Astrocyte of the cerebellum (primary cell): ENCODE results near the gene GPR18.

Experiments
- DNase-seq: peaks from one replicate; pipeline ENCODE4 v3.0.0-alpha.2; 2011; ENCODE audit warnings: low read depth
- H3K4me3 ChIP-seq: 2 replicates; pipeline ENCODE4 v1.5.1; 2011; ENCODE audit warnings: mild to moderate bottlenecking, low read depth, low read length, moderate library complexity
- in situ Hi-C: cut with HindIII; loops from 2 replicates; pipeline ENCODE4 v1.10.0; 2017; ENCODE audit warnings: low sequenced_read_pairs
- TF ChIP-seq, protein P1 (sequence below): IDR thresholded peaks from 2 replicates; pipeline ENCODE4 v1.5.1; 2012; ENCODE audit warnings: low read length, low read depth, moderate library complexity, mild to moderate bottlenecking; ENCODE audit errors: missing control alignments

GPR18 gene, protein sequence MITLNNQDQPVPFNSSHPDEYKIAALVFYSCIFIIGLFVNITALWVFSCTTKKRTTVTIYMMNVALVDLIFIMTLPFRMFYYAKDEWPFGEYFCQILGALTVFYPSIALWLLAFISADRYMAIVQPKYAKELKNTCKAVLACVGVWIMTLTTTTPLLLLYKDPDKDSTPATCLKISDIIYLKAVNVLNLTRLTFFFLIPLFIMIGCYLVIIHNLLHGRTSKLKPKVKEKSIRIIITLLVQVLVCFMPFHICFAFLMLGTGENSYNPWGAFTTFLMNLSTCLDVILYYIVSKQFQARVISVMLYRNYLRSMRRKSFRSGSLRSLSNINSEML

DNA sequence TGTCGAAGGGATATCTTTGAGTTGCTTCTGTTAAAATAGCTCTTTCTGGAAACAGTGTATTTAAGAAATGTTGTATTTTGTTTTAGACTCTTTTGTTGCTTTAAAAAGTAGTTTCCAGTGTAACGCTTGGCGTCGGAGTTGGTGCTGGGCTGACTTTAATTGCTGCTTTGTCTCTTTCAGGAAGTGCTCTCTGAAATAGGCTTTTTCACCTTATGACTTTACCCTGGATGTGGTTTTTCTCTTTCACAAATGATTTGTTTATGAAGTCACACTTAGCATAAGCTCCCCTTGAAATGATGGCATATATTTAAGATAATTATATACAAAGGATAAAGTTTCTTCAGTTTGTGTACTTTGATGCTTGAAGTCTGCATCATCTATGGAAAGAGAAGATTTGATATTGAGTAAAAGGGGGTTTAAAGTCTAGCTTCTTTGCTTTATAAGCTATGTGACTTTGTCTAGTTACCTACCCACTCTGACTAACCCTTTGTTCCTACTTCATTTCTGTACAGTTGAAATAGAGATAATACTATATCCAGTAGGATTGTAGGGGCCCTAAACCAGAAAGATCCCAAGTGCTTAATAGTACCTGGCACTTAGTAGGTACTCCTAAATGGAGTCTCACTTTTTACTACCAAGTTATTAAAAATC is at the start of gene GPR18:
Gene GPR18 (minus strand): TSS at position 170 of the 651 bp plus-strand sequence. CDS start 2,507 bp downstream, outside the sequence.
- TF ChIP-seq, protein P1, sequence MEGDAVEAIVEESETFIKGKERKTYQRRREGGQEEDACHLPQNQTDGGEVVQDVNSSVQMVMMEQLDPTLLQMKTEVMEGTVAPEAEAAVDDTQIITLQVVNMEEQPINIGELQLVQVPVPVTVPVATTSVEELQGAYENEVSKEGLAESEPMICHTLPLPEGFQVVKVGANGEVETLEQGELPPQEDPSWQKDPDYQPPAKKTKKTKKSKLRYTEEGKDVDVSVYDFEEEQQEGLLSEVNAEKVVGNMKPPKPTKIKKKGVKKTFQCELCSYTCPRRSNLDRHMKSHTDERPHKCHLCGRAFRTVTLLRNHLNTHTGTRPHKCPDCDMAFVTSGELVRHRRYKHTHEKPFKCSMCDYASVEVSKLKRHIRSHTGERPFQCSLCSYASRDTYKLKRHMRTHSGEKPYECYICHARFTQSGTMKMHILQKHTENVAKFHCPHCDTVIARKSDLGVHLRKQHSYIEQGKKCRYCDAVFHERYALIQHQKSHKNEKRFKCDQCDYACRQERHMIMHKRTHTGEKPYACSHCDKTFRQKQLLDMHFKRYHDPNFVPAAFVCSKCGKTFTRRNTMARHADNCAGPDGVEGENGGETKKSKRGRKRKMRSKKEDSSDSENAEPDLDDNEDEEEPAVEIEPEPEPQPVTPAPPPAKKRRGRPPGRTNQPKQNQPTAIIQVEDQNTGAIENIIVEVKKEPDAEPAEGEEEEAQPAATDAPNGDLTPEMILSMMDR, result no peak
- no peak within 1 kb of the TSS for H3K4me3 ChIP-seq
- in situ Hi-C loops, result no loop called here
- DNase-seq, result no peak

DNA sequence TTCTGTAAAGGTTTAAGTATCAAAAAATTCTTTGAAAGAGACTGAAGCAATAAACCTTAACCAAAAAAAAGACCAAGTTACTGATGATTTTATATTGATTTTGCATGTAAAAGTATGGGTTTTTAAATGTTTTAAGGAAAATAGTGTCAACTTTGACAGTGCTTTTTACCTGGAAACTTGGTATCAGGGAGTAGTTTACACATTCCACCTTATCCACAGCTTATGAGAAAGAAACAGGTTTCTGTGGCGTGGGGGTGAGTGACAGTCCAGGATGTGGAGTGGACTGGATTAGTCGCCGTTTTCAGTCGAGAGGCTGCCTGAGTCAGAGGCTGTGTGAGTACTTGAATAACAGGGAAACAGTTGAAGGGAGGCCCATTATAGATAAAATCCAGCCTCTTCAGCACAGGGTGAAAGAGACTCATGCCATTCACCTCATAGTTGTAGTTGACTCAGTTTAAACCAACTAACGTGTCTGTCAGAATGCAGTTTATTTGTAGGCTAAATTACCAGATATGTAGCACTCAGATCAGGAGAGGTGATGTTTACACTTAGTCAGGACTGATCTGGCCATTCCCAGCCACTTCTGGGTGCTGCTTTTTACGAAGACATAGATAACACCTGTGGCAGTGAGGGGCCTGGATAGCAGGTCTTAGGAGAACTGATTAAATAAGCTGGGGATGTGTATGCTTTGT is 49.6 kb upstream of the GPR18 start:
- TF ChIP-seq, protein P1, result no peak
- in situ Hi-C loops, result no loop called here
- no peak for DNase-seq
- no peak overlapping the region for H3K4me3 ChIP-seq

DNA sequence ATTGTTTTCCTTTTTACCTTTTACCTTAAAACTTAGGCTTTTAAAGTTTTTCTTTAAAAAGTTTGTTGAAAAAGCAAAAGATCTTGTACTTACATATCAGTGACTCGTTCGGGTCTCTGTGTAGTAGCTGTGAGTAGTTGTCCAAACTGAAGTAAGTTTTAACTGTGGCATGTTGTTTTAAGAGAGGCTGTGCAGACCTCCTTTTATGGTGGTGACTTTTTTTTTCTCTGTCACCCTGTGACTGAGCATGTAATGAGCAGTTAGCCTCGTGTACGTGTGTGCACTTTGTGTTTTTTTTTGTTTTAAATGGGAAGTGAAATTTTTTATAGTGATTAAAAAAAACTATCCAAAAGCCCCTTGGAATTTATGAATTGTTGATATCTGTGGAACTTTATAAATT is 49.1 kb upstream of the GPR18 start, which contains the start of gene GPR183:
Gene GPR183 (minus strand): TSS at position 153 of the 400 bp plus-strand sequence. CDS start 11,254 bp downstream, outside the sequence.
- no peak for DNase-seq
- TF ChIP-seq, protein P1, result no peak
- in situ Hi-C loops, result no loop called here
- no peak within 1 kb of the TSS for H3K4me3 ChIP-seq

DNA sequence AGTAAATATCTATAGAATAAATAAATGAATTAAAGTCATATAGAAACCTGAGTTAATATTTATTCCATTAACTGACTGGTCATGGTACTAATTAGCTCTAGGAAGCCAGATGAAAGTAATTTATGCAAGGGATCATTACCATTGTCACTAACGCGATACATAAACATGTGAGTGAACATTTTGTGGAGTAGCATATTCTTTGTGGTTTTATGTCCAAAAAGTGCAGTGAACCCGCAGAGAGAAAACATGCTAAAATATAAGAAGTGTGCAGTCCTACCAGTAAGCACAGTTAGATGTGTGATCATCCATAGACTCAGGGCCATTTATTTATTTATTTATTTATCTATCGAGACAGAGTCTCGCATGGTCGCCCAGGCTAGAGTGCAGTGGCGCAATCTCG is 47.4 kb upstream of the GPR18 start:
- TF ChIP-seq, protein P1, result no peak
- no peak for DNase-seq
- no peak overlapping the region for H3K4me3 ChIP-seq
- in situ Hi-C loops, result no loop called here

DNA sequence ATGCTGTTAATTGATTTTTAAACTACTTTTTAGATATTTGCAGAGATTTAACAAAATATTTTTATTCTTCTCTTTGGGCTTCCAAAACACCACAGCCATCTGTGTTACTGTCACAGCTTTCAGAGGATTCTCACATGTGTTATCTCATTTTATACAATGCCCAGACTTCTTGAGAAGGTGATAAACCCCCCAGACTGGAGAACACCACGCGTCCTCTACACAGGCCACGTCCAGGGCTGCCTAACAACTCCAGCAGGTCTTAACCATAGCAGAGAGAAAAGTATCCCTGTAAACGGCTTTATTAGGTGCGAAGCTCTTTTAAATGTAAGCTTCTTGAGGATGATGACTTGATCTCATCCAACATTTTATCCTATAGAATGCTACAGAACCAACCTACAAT is 47.0 kb upstream of the GPR18 start:
- in situ Hi-C loops, result no loop called here
- no peak overlapping the region for H3K4me3 ChIP-seq
- TF ChIP-seq, protein P1, result no peak
- no peak for DNase-seq

DNA sequence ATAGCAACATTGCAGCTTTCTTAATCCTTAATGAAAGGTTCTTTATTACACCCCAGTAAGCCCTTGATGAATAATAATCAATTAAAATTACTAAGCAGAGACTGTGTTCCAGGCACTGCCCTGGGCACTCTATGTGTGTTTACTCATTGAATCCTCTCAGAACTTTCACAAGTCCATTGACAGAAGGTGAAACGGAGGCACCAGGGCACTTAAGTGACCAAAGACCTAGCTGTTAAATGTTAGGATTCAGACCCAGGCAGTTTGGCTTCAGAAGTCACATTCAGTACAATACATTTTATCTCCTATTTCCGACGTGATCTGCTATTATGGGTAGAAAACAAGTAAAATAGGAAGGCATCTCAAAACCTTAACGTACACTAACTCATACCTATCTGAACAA is 46.4 kb upstream of the GPR18 start:
- TF ChIP-seq, protein P1, result no peak
- DNase-seq, result no peak
- in situ Hi-C loops, result no loop called here
- H3K4me3 ChIP-seq, result no peak overlapping the region
